Psoas muscle (tissue), 8 donors: ENCODE measurements around the gene TPTE2. TPM values are rescaled to one million over a fixed set of nuclear protein-coding genes. Genes with fewer than 3 reads are reported as not detected.
A peak's percentile ranks its signal among the peaks of the same experiment; 100 is the strongest.

Source experiments
- ATAC-seq, 4 donors: fragments of 200-7000 bp; cut with Tn5 transposase; one replicate each; pipeline ENCODE4 v1.9.1; 2020; ENCODE audit warnings: moderate library complexity in 3 of 4, mild to moderate bottlenecking in 2 of 4
- DNase-seq, 2 donors: peaks; one replicate each; pipeline ENCODE4 v3.0.0-alpha.2; 2020
- H3K27ac ChIP-seq: fragments of 200-600 bp; one replicate; pipeline ENCODE4 v1.8.0; 2022
- H3K27me3 ChIP-seq, 3 donors: fragments of 200-600 bp in 1 of 3; one replicate each; pipeline versions ENCODE4 v1.6.1 to v1.8.0; 2013 to 2022; ENCODE audit warnings: low read length in 2 of 3, mild to moderate bottlenecking in 2 of 3, moderate library complexity in 1 of 3; ENCODE audit not compliant: insufficient read depth in 3 of 3
- H3K36me3 ChIP-seq, 2 donors: fragments of 200-600 bp in 1 of 2; one replicate each; pipeline versions ENCODE4 v1.6.1 to v1.8.0; 2013 to 2022; ENCODE audit warnings: low read depth in 1 of 2, mild to moderate bottlenecking in 1 of 2, moderate library complexity in 1 of 2; ENCODE audit not compliant: insufficient read depth in 1 of 2
- H3K4me1 ChIP-seq: fragments of 200-600 bp; one replicate; pipeline ENCODE4 v1.8.0; 2022
- H3K4me3 ChIP-seq: fragments of 200-600 bp; one replicate; pipeline ENCODE4 v1.8.0; 2022; ENCODE audit warnings: mild to moderate bottlenecking
- H3K9me3 ChIP-seq: fragments of 200-600 bp; one replicate; pipeline ENCODE4 v1.8.0; 2022
- CTCF ChIP-seq: fragments of 200-600 bp; IDR thresholded peaks from one replicate; pipeline ENCODE4 v1.8.0; 2022; ENCODE audit warnings: antibody characterized with exemption
- WGBS, 3 donors: extraction: QIAGEN DNeasy Blood & Tissue Kit; methylation state at CpG; one replicate each; pipeline versions ENCODE4 v1.1.6 to v1.1.7; 2013; 5-methylcytosine and 5-hydroxymethylcytosine counted together
- intact Hi-C, 2 donors: fragments of 100-400 bp; cut with DNase I; formaldehyde crosslinking; loops; one replicate each; pipeline versions ENCODE4 v1.11.0 to v1.14.2; 2022
- polyA plus RNA-seq, 3 donors: library from polyadenylated mRNA; stranded (reverse); fragments of 200-250 nt; gene quantifications; one replicate each; pipeline ENCODE4 v1.2.3, GENCODE V29; 2013
- total RNA-seq, 4 donors: library from RNA; stranded (reverse); fragmentation: NEBNext Ultra II Directional in 2 of 4; extraction: Animal tissue kit (Norgen Biotek cat#: 25700) in 2 of 4; gene quantifications; one replicate each; pipeline versions ENCODE4 v1.2.1 to v1.2.4, GENCODE V29; 2021 to 2023
- donor health status: healthy with polysubstance abuse.
- donor health status: DM: no; HTN: no; CAD: no; lungs with moderate emphysema.
- donor health status: Bipolar disorder and iron deficiency.
- donor health status: healthy.
- donor health status: DM: yes; HTN: yes; CAD: no.
- donor health status: DM: no; HTN: no; CAD: no.
- donor health status: DM: no; HTN: no; CAD: no.
- donor health status: DM: yes; HTN: yes; CAD: no.

Gene TPTE2
- total and polyA plus RNA-seq, 7 donors = 0.04 TPM; not detected in 6

- DNase-seq = no peak
- peak; percentile 48 for TF ChIP-seq CTCF
- H3K27ac ChIP-seq = no peak overlapping the region
- H3K4me1 ChIP-seq = no peaks in the 10 kb centered on the region
- no peaks in the 10 kb centered on the region for H3K36me3 ChIP-seq
- intact Hi-C loops = no loop called here
- WGBS, 3 donors = 64 to 67% (median 66%) methylated on average over 9 of the region's 9 CpGs
- no peak overlapping the region for H3K4me3 ChIP-seq
- H3K27me3 ChIP-seq = peaks cover 0 to 2% (median 0%) of the 10 kb centered on the region in 3 donors
- peak in 3 of 4 donors; percentile 59 to 69 (median 69) for ATAC-seq
- peaks cover 5% of the 10 kb centered on the region for H3K9me3 ChIP-seq
These were observed 26.4 kb upstream of the TPTE2 start for GRCh38 chr13:19587635-19588300.

GRCh38 chr13:19586904-19587634 is 25.7 kb upstream of the TPTE2 start:
- Histone ChIP-seq H3K9me3 (peaks cover 5% of the 10 kb centered on the region), H3K27me3 (peaks cover 0 to 2% (median 0%) of the 10 kb centered on the region in 3 donors), H3K27ac (no peak overlapping the region), H3K36me3 (no peaks in the 10 kb centered on the region), H3K4me3 (no peak overlapping the region), H3K4me1 (no peaks in the 10 kb centered on the region)
- intact Hi-C loops = no loop called here
- peak; percentile 29 to 59 for DNase-seq
- peak in 2 of 4 donors; percentile 16 to 42 for ATAC-seq
- no peak for TF ChIP-seq CTCF
- 33 to 35% (median 33%) methylated on average over 17 of the region's 17 CpGs for WGBS, 3 donors

GRCh38 chr13:19581675-19582074 is 20.3 kb upstream of the TPTE2 start:
- DNase-seq (no peak), ATAC-seq (no peak)
- Histone ChIP-seq H3K27ac (no peak overlapping the region), H3K4me3 (no peak overlapping the region), H3K36me3 (no peaks in the 10 kb centered on the region), H3K27me3 (no peaks in the 10 kb centered on the region), H3K4me1 (no peaks in the 10 kb centered on the region), H3K9me3 (peaks cover 5% of the 10 kb centered on the region)
- intact Hi-C loops = no loop called here
- no peak for TF ChIP-seq CTCF

- Histone ChIP-seq H3K9me3 (no peaks in the 10 kb centered on the region), H3K4me3 (no peak overlapping the region), H3K36me3 (no peaks in the 10 kb centered on the region), H3K27me3 (no peaks in the 10 kb centered on the region), H3K27ac (no peak overlapping the region), H3K4me1 (no peaks in the 10 kb centered on the region)
- ATAC-seq (no peak), DNase-seq (no peak)
- no peak for TF ChIP-seq CTCF
- 58 to 63% (median 62%) methylated on average over 2 of the region's 2 CpGs for WGBS, 3 donors
- intact Hi-C loops = no loop called here
These were observed 13.9 kb upstream of the TPTE2 start for GRCh38 chr13:19575230-19575629.
